Endothelial cell of umbilical vein (primary cell): ENCODE results near the gene NR1H4.

Experiments used
- EZH2 ChIP-seq: IDR thresholded peaks from 2 replicates; pipeline ENCODE4 v1.6.1; 2012; ENCODE audit warnings: borderline replicate concordance, low read depth, mild to moderate bottlenecking, moderate library complexity, low read length, inconsistent platforms; ENCODE audit not compliant: severe bottlenecking
- POLR2AphosphoS5 ChIP-seq: IDR thresholded peaks from 2 replicates; pipeline ENCODE4 v1.6.1; 2012; ENCODE audit warnings: low read depth, mild to moderate bottlenecking, control low read depth, low read length, moderate library complexity; ENCODE audit not compliant: insufficient read depth
- TF ChIP-seq, protein P1 (sequence below), 2 donors: IDR thresholded peaks; 1 replicate in 1 of 2; 2 replicates in 1 of 2; pipeline ENCODE4 v1.5.1; 2011; ENCODE audit warnings: low read length in 2 of 2, mild to moderate bottlenecking in 2 of 2, moderate library complexity in 2 of 2, control low read depth in 1 of 2, inconsistent platforms in 1 of 2, low read depth in 1 of 2; ENCODE audit not compliant: insufficient read depth in 1 of 2; ENCODE audit errors: extremely low read depth in 1 of 2

DNA sequence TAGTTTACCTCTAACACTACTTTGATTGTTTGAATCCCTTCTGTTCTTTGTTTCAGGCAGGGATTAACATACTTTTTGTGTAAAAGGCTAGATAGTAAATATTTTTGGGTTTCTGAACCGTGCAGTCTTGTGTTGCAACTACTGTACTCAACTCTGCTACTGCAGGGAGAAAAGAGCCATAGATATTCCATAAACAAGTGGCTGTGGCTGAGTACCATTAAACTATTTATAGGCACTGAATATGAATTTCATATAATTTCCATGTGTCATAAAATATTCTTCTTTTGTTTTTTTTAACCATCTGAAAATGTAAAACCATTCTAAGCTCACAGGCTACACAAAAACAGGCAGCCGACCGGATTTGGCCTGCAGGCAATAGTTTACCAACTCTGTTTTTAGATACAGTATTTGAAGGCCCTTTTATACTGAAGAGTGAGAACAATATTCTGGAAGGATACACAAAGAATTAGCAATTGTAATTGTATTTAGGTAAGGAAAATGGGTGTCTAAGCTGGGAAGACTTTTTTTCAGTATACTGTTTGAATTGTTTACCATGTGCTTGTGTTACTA lies 15.7 kb downstream of the NR1H4 start:
- TF ChIP-seq, protein P1, sequence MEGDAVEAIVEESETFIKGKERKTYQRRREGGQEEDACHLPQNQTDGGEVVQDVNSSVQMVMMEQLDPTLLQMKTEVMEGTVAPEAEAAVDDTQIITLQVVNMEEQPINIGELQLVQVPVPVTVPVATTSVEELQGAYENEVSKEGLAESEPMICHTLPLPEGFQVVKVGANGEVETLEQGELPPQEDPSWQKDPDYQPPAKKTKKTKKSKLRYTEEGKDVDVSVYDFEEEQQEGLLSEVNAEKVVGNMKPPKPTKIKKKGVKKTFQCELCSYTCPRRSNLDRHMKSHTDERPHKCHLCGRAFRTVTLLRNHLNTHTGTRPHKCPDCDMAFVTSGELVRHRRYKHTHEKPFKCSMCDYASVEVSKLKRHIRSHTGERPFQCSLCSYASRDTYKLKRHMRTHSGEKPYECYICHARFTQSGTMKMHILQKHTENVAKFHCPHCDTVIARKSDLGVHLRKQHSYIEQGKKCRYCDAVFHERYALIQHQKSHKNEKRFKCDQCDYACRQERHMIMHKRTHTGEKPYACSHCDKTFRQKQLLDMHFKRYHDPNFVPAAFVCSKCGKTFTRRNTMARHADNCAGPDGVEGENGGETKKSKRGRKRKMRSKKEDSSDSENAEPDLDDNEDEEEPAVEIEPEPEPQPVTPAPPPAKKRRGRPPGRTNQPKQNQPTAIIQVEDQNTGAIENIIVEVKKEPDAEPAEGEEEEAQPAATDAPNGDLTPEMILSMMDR (IDR thresholded peaks at IDR 0.05; ENCODE audit: extremely low read depth in 1 of 2, insufficient read depth in 1 of 2, low read depth in 1 of 2, low read length in 2 of 2) = no peak
- TF ChIP-seq POLR2AphosphoS5 (no peak), EZH2 (no peak)
